ENCODE measurements around the gene BAG5.
A peak's percentile ranks its signal among the peaks of the same experiment; 100 is the strongest.

The BAG5 gene

DNA sequence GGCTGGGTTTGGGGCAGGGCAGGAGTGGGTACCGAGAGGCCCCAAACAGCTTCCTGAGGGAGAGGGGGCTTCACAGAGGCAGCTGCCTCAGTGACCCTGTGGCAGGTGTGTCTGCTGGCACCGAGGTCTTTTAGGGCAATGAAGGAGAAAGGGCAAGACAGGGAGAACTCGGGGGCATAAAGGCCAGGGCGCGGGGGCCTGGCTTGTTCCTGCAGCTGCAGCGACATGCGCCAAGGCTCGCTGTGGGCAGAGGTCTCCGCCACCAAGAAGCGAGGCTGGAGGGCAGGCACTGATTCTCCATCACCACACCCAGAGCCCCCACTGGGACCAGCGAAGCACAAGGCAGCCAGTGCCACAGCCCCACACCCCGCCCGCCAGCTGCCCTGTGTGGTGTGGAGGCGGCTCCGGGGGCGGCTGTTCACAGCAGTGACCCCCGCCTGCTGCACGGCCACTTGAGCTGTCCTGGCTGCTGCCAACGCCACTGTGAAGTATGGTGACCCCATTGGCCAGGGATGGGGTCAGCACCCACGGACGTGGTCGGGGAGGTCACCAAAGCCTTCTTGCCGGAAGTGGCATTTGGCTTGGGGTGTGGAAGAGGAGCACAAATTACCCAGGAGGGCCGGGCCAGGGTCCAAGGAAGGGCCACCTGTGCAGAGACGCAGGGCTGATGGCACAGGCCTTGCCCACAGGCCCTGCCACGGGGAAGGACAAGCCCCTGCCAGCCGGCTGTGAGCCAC is 16.4 kb downstream of the BAG5 start:
- no peak for DNase-seq

DNA sequence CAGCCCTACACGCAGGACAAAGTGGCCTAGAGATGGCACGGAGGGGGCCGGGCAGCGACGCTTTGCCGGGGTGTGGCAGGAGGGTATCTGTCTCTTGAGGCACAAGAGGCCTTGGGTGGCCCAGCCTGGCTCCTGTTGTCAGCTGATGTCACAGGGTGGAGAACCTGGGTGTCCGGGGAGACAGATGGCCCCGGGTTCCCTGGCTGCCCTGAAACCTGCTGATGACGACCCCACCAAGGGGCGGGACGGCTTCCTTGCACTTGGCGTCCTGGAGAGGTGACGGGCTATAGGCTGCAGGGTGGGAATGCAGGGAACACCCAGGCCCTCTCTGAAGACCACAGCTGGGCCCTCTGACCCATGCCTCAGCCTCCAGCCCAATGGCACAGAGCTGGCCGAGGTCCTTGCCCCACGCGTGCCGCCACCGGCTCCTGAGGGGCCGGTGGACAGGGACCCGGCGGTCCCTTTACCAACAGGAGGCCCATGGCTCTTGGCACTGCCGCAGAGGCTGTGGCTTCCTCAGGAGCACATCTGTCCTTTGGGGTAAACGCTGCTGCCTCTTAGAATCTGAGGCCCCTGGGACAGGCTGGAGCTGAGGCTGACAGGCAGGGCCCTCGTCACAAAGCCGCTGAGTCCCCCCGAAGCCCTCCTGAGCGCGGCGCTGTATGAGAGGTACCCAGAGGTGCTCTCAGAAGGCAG is 17.1 kb downstream of the BAG5 start:
- no peak for DNase-seq

DNA sequence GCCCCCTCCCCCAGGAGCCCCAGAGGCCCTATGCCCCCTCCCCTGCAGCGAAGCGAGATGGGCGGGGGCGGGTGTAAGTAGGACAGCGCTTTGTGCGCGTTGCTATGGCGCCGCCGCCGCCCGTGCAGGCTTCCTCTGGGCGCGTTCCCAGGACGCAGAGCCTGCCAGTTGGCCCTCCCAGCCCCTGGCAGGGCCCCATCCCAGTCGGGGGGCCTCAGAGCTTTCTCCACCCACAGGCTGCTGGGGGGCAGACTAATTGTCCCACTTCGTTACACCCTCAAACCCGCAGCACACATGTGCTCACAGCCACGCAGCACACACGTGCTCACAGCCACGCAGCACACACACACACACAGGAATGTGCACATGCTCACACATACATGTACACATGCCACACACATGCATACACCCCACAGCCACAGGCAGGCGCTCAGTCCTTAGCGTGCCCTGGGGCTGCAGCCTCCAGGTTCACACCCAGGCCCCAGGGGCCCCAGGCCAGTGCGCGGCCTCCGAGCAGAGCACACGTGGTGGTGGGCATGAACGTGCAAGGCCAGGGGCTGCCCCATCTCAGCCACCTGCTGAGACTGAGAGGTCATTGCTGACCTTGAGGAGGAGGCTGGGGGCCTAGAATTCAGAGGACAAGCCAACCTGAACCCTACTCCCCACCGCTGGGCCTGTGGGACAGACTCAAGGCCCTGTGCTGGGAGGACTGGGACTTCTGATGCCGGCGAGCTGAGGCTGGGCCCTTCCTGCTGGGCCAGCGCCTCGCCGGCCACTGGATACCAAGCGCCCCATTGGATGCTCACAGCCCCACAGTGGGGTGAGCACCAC is 17.9 kb downstream of the BAG5 start:
- peak; percentile 45 for DNase-seq

DNA sequence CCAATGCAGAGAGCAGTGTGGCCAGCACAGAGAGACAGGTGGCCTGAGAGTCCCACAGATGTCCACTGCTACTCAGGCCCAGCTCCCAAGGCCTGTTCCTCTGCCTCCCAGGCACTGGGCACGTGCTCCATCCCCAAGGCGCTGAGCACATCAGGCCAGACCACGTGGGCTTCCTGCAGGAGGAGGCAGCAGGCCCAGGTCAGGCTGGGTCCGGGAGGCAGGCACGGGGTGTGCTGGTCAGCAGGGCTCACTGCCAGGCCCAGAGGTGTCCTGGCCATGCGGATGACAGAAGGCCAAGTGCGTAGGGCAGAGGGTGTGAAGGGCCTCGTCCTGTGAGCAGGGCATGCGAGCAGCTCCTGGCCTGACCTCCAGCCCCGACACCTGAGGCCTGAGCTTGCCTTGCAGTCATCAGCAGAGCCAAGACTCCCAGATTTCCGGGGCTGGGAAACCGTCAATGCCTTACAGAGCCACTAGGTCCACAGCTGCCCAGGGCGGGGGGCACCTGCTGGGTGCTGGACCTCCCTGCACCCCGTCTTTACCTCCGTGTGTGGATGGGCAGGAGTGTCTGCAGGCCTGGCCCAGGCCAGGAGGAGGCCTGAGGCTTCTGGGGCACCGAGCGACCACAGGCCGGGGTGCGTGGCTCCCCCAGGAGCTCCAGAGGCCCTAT is 18.6 kb downstream of the BAG5 start:
- peak; percentile 37 for DNase-seq

DNA sequence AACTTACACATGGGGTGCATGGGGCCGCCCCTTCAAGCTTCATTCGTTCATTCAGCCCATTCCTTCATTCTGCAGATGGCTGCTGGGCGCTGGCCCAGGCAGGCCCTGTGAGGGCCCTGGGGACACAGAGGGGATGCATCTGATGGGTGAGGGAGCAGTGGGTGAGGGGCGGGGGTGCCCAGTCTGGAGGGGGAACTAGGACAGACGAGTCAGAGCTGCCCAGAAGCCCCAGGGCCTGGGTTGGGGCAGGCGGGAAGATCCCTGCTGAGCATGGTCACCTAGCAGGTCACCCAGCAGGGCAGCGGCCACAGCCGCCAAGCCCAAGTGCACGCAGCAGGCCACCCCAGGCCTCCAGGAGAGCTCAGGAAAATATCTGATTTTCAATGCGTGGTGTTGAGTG is 19.3 kb downstream of the BAG5 start:
- peak; percentile 50 for DNase-seq

DNA sequence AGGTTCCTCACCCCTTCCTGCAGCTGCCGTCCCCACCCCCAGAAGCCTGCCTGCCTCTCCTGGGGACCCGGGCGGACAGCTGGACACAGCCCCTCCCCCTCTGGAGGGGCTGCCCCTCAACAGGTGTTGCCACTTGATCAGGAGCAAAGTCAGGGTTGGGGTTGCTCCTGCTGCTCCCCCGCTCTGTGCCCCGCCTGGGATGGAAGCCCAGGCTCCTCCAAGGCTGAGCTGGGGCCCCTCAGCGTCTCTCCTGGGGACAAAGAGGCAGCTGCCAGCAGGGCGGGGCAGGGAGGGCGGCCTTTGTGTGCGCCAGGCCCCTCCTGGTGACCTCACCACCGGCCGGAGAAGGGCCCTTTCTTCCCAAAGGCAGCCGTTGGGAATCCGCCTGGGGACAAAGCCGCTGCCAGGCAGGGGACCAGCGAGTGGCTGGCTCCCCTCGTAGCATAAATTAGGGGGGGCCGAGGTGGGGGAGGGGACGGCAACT is 19.8 kb downstream of the BAG5 start:
- peak; percentile 74 for DNase-seq

DNA sequence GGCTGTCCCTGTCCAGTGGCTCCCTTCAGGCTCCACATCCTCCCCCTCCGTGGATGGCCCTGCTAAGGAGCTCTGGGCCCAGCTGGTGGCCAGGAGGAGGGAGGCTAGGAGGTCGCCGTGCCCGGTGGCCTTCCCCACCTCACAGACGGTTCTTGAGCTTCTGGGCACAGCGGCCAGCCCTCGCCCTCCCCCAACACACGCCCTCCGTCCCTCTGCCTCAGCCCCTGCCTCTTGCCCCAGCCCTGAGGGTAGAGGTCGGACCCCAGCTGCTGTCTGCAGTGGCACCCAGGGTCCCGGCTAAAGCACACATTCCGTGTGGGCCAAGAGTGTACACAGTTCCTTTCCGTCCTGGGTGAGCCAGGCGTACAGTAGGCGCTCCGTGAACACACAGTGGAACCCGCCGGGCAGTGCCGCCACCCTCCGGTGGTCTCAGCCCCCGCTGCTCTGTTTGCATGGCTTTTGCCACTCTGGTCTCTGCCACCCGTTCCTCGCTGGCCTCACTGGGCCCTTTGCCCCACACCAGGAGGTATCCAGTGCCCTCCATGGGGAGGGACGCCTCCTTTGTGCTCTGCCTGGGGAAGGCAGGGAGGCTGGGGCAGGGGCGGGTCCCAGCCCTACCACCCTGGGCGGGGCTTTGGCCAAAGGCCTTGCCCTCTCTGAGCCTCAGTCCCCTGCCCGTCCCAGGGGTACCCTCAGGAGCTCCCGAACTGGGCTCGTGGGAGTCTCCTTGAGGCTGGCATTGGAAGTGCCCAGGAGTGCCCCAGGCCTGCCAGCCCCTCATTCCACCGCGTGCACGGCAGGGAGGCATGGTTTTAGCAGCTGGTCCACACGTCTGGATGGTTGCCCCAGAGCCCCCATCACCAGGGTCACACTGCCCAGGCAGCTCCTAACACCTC is 20.5 kb downstream of the BAG5 start:
- DNase-seq: no peak

DNA sequence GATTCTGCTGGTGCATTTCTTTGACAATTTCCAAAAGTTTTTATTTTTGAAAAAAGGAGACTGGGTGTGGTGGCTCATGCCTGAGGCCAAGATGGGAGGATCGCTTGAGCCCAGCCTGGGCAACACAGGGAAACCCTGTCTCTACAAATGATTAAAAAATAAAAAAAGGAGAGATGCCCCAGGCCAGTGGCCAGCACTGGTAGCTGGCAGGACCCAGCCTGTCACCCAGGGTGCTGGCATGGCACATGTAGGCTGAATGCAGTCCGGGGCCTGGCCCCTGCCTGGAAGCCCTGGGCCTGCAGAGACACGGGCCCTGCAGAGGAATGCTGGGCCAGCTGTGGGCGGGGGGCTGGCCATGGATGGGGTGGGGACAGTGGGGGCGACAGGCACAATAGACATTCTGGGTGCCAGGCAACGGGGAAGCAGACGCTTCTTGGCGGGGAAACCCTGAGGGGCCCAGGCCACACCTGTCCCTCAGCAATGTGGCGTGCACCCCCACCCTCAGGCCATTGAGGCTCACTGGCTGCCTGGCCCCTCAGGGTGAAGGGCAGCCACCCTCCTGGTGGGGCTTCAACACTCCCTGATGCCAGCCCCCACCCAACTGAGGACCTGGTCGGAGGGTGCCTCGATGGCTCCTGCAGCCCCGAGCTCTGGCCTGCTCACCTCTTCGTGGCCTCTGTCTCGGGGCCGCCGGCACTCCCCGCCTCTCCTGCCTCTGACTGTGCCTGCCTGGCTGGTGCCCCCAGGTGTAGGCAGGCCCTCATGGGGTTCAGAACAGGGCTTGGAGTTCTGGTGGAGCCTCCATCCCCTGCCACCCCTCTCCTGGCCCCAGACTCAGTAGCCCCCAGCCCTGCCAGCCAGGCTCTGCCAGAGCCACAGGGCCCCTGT is 21.4 kb downstream of the BAG5 start:
- no peak for DNase-seq

DNA sequence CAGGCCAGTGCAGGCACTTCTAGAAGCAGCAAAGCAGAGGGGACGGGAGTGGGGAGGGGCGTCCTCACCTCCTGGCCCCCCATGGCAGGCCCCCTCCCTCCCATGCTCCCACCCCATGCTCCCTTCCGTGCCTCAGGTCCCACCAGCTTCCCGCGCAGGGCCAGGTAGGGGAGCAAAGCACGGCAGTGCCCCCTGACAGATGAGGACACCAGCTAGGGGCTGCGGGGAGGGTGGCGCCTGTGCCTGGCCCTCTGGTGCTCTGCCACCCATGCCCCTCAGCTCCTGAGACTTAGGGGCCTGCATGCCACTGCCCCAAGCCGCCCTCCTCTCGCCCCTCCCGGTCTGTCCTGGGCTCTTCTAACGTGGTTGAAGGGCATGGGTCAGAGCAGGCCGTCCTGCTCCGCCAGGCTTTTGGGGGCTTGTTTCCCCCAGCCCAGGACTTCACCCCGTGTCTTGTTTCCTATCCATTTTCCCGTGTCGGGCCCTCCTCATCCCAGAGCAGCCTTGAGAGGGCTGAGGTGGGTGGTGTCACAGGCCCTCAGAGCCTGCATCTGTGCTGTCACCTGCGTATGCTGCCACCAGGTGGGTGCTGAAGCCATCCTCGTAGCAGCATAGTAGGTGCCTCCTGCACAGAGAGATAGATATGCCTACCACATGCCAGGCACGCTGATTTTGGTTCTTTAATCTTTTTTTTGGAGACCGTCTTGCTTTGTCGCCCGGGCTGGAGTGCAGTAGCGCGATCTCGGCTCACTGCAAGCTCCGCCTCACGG is 23.2 kb downstream of the BAG5 start:
- DNase-seq: no peak

DNA sequence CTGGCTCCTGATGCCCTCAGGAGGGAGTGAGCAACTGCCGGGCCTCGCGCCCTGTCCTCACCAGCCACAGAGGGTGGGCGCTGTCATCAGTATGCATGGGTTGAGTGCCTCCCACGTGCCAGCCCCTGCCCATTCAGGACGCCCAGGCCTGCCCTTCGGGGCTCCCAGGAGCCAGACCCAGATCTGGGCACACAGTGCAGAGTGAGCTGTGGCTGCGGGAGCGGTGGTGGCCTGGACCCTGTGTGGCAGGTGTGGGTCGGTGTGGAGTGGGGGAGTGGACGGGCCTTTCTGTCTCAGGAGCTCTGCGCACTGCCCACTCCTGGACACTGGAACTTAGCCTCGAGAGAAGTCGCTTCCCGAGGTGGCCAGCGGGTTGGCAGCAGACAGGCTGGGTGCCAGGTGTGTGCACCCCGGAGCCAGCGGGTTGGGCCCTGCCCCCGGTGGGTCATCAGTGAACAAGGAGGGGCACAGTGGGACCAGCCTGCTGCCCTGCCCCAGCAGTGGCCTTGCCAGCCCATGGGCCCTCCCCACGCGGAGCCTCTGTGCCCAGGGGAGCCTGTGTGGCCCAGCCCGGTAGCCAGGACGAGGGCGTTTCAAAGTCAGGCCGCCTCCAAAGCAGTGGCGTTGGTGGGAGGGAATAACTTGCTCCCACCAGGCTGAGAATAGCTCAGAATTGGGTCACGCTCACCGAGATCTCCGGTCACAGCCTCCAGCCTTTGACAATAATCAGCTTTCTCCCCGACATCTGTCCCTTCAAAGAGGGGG is 24.0 kb downstream of the BAG5 start:
- DNase-seq: no peak

DNA sequence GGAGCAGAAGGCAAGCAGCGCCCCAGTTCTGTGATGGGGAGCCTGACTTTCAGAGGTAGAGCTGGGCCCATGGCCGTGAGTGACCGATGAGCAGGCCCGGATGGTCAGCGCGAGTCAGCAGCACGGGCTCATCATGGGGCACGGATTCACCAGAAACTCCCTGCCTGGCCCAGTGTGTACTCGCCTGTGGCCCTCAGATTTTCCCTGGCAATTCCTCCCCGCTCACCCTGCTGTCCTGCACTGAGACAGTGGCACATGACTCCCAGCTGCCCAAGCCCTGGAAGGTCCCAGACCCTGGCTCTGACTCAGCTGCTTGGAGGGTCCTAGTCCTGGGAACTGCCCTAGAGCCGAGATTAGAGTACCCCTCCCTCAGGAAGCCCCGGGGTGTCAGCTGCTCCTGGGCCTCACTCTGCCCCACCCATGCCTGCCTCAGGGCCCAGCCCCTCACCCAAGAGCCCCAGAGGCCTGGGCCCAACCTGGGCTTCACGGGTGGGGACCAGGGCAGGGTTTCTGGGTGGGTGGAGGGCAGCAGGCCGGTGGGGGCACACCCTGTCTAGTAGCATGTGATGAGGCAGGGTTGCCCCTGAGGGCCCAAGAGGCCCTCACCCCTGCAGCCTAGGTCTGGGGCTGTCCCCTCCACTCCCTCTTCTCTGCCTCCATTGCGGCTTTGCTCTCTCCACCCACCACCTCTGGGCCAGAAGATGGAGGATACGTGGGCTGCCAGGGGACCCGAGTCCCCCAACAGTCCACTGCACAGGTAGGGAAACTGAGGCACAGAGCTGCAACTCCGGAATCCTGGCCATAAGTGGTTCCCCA is 25.1 kb downstream of the BAG5 start:
- no peak for DNase-seq

DNA sequence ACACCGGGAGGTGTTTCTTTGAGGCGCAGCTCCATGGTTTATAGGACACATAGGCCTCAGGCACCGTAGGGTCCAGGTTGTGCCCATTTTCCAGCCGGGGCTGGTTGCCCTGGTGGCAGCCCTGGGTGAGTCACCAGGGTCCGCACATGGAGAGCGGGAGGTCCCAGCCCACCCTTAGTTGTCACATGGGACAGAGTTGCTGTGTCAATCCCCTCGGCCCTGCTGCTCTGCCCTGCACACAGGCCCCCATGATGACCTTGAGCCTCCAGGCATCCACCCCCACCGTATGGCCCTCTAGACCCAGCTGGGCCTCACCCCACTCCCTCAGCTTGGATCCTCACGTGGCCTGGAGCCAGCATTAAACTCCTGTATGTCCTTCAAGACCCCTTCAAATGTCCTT is 25.8 kb downstream of the BAG5 start:
- DNase-seq: no peak

DNA sequence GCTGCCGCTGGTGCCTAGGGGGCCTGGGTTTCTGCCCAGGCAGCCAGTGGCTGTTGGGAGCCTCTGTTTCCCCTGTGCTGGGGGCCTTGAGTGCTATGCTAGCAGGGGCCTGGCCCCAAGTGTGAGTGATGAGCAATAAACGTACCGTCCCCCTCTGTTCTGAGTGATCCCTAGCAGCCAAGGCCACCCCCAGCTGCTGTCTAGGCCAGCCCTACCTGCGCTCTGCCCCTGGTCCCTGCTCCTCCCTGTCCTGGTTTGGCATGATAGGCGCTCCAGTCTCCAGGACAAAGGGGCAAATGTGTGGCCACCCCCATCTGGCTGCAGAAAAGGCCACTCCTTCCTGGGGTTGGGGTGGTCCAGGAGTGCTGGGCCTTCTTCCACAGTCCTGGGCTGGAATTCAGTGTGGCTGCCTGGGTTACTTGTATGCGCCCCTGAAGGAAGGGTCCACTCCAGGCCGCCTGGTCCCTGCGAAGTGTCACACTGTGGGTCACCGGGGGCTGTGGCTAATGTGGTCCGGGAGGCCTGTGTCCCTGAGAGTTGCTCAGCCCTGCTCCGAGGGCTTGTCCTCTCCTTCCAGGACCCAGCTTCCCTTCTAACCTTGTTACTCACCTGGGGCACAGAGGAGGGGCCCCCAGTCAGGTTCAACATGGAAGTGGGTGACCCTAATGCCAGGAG is 26.4 kb downstream of the BAG5 start:
- DNase-seq: no peak

DNA sequence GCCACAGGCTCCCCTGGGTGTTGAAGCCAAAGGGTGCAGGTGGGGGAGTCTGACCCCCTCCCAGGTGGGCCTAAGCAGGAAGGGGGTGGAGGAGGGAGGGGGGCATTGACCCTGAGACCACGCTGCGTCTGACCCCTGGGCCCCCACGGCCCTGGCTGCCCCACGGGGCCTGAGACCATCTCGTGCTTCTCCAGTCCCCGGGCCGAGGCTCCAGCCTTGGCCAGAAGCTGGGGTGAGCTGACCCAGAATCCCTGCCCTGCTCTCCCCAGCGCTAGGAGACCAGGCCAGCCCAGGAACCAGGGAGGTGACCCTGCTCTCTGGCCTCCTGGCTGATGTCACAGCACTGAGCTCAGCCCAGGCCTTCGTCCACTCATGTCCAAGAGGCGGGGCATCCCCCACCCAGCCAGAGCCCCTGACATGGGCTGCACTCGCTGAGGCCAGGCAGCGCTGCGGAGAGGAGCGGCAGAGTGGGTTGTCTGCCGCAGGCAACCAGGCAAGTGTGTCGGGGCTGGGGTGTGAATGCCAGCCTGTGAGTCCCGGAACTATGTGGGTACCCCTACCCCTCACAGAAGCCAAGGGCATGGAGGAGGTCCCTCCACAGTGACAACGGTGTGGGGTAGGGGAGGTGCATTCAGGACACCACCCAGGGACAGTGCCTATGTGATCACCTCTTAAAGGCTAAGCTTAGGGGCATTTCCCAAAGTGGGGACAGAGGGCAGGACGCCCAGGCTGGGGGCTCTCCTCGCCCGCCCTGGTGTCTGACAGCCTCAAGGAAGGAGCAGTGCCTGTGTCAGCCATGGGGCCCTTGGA is 27.2 kb downstream of the BAG5 start:
- no peak for DNase-seq

DNA sequence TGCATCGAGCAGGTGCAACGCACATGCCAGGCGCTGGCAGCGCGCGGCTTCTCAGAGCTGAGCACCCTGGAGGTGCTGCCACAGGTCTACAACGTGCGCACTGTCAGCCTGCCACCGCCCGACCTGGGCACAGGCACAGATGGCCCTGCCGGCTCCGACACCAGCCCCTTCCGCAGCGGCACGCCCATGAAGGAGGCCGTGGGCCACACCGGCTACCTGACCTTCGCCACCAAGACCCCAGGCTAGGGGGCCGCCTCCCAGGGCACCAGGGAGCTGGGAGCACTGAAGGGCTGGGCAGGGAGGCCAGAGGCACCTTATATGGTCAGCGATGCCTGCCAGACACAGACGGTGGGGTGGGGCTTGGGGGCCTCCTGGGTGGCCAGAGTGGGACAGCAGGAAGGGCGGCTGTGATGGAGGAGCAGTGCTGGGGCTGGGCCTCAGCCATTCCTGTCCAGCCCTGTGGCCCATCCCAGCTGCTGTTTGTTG is 27.8 kb downstream of the BAG5 start:
- no peak for DNase-seq

DNA sequence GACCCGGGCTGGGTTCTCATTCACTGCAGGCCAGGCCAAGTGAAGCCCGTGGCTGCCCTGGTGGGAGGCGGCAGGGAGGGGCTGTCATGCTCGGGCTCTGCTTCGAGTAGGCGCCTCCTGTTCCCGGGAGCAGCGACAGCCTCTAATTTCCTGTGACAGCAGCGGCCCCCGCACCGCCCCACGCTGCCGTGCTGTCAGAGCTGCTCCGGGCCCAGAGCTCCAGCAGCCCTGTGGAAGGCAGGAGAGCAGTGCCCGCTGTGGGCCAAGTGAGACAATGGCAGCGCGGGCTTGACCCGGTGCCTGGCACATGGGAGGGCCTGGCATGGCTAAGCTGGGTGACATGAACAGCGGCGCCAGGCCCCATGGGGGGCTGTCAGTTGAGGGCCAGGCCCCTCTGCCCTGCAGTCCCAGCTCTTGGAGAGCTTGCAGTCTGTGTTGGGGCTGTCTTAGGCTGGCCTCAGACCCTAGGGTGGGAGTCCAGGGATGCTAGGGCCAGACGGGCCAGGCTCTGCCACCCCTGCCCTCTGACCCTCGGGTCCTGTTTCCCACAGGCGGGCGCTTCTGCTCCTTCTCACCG is 28.4 kb downstream of the BAG5 start:
- no peak for DNase-seq
